HepG2 (cell line): Measurements from ENCODE around the gene GABRR3. TPM values are rescaled to one million over a fixed set of nuclear protein-coding genes. Genes with fewer than 3 reads are reported as not detected.

Experiments used
- ARID5B ChIP-seq: IDR thresholded peaks from 2 replicates; pipeline ENCODE4 v1.4.0; 2020; ENCODE audit warnings: mild to moderate bottlenecking, missing genetic modification reagents
- BRCA1 ChIP-seq: sonication (generic); formaldehyde crosslinking; IDR thresholded peaks from 2 replicates; pipeline ENCODE4 v1.4.0; 2020; ENCODE audit warnings: missing genetic modification reagents
- DNMT3B ChIP-seq: conservative IDR thresholded peaks from 2 replicates; pipeline ENCODE4 v1.6.1; 2016; ENCODE audit warnings: missing biosample characterization, control low read depth
- ISX ChIP-seq: sonication (generic); formaldehyde crosslinking; conservative IDR thresholded peaks from 2 replicates; pipeline ENCODE4 v1.5.0; 2020; ENCODE audit warnings: missing genetic modification reagents
- KDM2A ChIP-seq: sonication (generic); formaldehyde crosslinking; IDR thresholded peaks from 2 replicates; pipeline ENCODE4 v1.4.0; 2020; ENCODE audit warnings: low read depth, missing genetic modification reagents, borderline replicate concordance
- KDM6A ChIP-seq: IDR thresholded peaks from 2 replicates; pipeline ENCODE4 v1.6.1; 2016; ENCODE audit warnings: low read depth
- MEF2D ChIP-seq: sonication (generic); formaldehyde crosslinking; IDR thresholded peaks from 2 replicates; pipeline ENCODE4 v1.5.1; 2020; ENCODE audit warnings: mild to moderate bottlenecking, missing genetic modification reagents
- MIER3 ChIP-seq: IDR thresholded peaks from 2 replicates; pipeline ENCODE4 v1.6.1; 2016; ENCODE audit warnings: missing compliant biosample characterization, borderline replicate concordance
- NR2F1 ChIP-seq, 2 experiments: fragments of 450-650 bp in 1 of 2; formaldehyde crosslinking in 1 of 2; IDR thresholded peaks; 2 replicates each; pipeline versions ENCODE4 v1.5.0 to v1.6.1; 2016 to 2020; ENCODE audit warnings: mild to moderate bottlenecking in 1 of 2, missing compliant biosample characterization in 1 of 2, missing genetic modification reagents in 1 of 2, moderate library complexity in 1 of 2
- NR2F2 ChIP-seq: IDR thresholded peaks from 2 replicates; pipeline ENCODE4 v1.6.1; 2012; ENCODE audit warnings: low read depth, inconsistent platforms, borderline replicate concordance
- SMARCC2 ChIP-seq: fragments of 450-650 bp; IDR thresholded peaks from 2 replicates; pipeline ENCODE4 v1.6.1; 2017; ENCODE audit warnings: antibody characterized with exemption, mild to moderate bottlenecking
- STAT5B ChIP-seq: sonication (generic); formaldehyde crosslinking; IDR thresholded peaks from 2 replicates; pipeline ENCODE4 v1.4.0; 2020; ENCODE audit warnings: missing genetic modification reagents
- TARDBP ChIP-seq: sonication (generic); formaldehyde crosslinking; IDR thresholded peaks from 2 replicates; pipeline ENCODE4 v1.8.0; 2022; ENCODE audit warnings: mild to moderate bottlenecking, missing genetic modification reagents
- ZBTB2 ChIP-seq: sonication (generic); formaldehyde crosslinking; IDR thresholded peaks from 2 replicates; pipeline ENCODE4 v1.8.0; 2022; ENCODE audit warnings: low read depth, missing genetic modification reagents
- ZHX1 ChIP-seq: sonication (generic); formaldehyde crosslinking; IDR thresholded peaks from 2 replicates; pipeline ENCODE4 v1.8.1; 2022; ENCODE audit warnings: low read depth, mild to moderate bottlenecking, missing genetic modification reagents
- ZNF12 ChIP-seq: sonication (generic); formaldehyde crosslinking; IDR thresholded peaks from 2 replicates; pipeline ENCODE4 v1.5.0; 2020; ENCODE audit warnings: missing genetic modification reagents
- ZNF609 ChIP-seq: sonication (generic); formaldehyde crosslinking; IDR thresholded peaks from 2 replicates; pipeline ENCODE4 v1.4.0; 2020; ENCODE audit warnings: mild to moderate bottlenecking, missing genetic modification reagents, borderline replicate concordance
- polyA plus RNA-seq, 8 experiments: library from polyadenylated mRNA; depleted of rRNA in 3 of 8; stranded (reverse) in 7 of 8; unstranded in 1 of 8; fragments of >200 nt; fragmentation: Illumina TruSeq in 4 of 8; extraction: Trizol in 4 of 8; gene quantifications; 2 replicates each; pipeline versions ENCODE4 v1.2.1 to v1.2.3, GENCODE V29; 2011 to 2016; ENCODE audit warnings: low read depth in 4 of 8, missing spikeins in 1 of 8, mixed read lengths in 1 of 8; ENCODE audit not compliant: insufficient read depth in 1 of 8
- total RNA-seq, 5 experiments: library from RNA; depleted of rRNA; stranded (reverse); fragments of >200 nt; fragmentation: Illumina TruSeq; extraction: Trizol; gene quantifications; 2 replicates each; pipeline ENCODE4 v1.2.3, GENCODE V29; 2016; ENCODE audit warnings: low read depth in 1 of 5

Gene GABRR3
- total and polyA plus RNA-seq, 2 of the 13 experiments (the other 11 are each of a cell fraction or from before 2014, with no cell fraction given), result 0.42 to 0.83 TPM

- TF ChIP-seq ARID5B (CRISPR knock-in tag) (peak; percentile 93), TARDBP (CRISPR knock-in tag) (peak; percentile 85), ZNF609 (CRISPR knock-in tag) (peak; percentile 83), ZNF12 (CRISPR knock-in tag) (peak; percentile 94), ZHX1 (CRISPR knock-in tag) (peak; percentile 84; the same call in 1 of the 2 replicates), MIER3 (CRISPR knock-in tag) (no peak), KDM2A (CRISPR knock-in tag) (peak; percentile 34; the same call in 1 of the 2 replicates), NR2F1 (CRISPR knock-in tag; IDR thresholded peaks at IDR 0.05) (peak; percentile 82 to 92), DNMT3B (CRISPR knock-in tag) (no peak), STAT5B (CRISPR knock-in tag) (no peak), BRCA1 (CRISPR knock-in tag) (no peak), MEF2D (peak; percentile 54; the same call in 1 of the 2 replicates), KDM6A (CRISPR knock-in tag) (peak; percentile 51; the same call in 1 of the 2 replicates), SMARCC2 (0 out of 2 replicates have a peak, but pooled peaks have one; percentile 21), NR2F2 (peak; percentile 95), ZBTB2 (CRISPR knock-in tag) (no peak), ISX (no peak)
Measured at GRCh38 chr3:98010194-98010882, 24.8 kb downstream of the GABRR3 start (continued).
